ENCODE measurements around the gene STX19. TPM values are rescaled to one million over a fixed set of nuclear protein-coding genes. Genes with fewer than 3 reads are reported as not detected.

Gene STX19
- total and polyA plus RNA-seq, 2 of the 13 experiments (the other 11 are each of a cell fraction or from before 2014, with no cell fraction given), result not detected

DNA sequence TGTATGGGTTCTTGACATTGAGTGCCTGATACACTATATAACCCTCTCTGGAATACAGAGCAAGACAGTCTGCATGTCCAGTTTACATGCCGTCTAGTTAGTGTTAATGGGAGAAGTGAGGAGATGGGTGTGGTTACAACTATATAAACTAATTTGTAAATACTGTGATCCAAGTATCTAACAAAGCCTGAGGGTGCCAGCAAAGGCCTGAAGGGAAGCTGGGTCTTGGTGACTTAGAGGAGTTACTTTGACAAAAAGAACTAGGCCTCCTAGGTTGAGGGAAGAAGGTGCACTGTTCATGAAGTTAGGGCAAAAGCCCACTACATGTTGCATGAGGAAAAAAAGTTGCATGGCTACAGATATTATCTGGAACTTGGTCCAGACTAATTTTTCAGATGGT, 36.7 kb upstream of the STX19 start (continued):
- TF ChIP-seq, protein P1, sequence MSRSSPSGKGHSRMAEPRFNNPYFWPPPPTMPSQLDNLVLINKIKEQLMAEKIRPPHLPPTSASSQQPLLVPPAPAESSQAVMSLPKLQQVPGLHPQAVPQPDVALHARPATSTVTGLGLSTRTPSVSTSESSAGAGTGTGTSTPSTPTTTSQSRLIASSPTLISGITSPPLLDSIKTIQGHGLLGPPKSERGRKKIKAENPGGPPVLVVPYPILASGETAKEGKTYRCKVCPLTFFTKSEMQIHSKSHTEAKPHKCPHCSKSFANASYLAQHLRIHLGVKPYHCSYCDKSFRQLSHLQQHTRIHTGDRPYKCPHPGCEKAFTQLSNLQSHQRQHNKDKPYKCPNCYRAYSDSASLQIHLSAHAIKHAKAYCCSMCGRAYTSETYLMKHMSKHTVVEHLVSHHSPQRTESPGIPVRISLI (CRISPR knock-in tag; IDR thresholded peaks at IDR 0.05; ENCODE audit: borderline replicate concordance), result no peak
- TF ChIP-seq, protein P2, sequence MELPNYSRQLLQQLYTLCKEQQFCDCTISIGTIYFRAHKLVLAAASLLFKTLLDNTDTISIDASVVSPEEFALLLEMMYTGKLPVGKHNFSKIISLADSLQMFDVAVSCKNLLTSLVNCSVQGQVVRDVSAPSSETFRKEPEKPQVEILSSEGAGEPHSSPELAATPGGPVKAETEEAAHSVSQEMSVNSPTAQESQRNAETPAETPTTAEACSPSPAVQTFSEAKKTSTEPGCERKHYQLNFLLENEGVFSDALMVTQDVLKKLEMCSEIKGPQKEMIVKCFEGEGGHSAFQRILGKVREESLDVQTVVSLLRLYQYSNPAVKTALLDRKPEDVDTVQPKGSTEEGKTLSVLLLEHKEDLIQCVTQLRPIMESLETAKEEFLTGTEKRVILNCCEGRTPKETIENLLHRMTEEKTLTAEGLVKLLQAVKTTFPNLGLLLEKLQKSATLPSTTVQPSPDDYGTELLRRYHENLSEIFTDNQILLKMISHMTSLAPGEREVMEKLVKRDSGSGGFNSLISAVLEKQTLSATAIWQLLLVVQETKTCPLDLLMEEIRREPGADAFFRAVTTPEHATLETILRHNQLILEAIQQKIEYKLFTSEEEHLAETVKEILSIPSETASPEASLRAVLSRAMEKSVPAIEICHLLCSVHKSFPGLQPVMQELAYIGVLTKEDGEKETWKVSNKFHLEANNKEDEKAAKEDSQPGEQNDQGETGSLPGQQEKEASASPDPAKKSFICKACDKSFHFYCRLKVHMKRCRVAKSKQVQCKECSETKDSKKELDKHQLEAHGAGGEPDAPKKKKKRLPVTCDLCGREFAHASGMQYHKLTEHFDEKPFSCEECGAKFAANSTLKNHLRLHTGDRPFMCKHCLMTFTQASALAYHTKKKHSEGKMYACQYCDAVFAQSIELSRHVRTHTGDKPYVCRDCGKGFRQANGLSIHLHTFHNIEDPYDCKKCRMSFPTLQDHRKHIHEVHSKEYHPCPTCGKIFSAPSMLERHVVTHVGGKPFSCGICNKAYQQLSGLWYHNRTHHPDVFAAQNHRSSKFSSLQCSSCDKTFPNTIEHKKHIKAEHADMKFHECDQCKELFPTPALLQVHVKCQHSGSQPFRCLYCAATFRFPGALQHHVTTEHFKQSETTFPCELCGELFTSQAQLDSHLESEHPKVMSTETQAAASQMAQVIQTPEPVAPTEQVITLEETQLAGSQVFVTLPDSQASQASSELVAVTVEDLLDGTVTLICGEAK (IDR thresholded peaks at IDR 0.05), result no peak
- TF ChIP-seq, protein P2 (CRISPR knock-in tag; IDR thresholded peaks at IDR 0.05), result no peak
